Measurements from ENCODE around the gene TRHDE.

Gene TRHDE

GRCh38 chr12:72442217-72442616 lies 170.0 kb downstream of the TRHDE start:
- DNase-seq (ENCODE audit: low read depth in 2 of 2): no peak

- DNase-seq (ENCODE audit: low read depth in 2 of 2): no peak
Observed at GRCh38 chr12:72444125-72444524, 172.0 kb downstream of the TRHDE start.

- DNase-seq (ENCODE audit: low read depth in 2 of 2): no peak
Observed at GRCh38 chr12:72444566-72444965, 172.4 kb downstream of the TRHDE start.

- no peak for DNase-seq (ENCODE audit: low read depth in 2 of 2)
Observed at GRCh38 chr12:72448089-72448488, 175.9 kb downstream of the TRHDE start.

GRCh38 chr12:72448805-72449204 lies 176.6 kb downstream of the TRHDE start:
- no peak for DNase-seq (ENCODE audit: low read depth in 2 of 2)

GRCh38 chr12:72453066-72453465 lies 180.9 kb downstream of the TRHDE start:
- no peak for DNase-seq (ENCODE audit: low read depth in 2 of 2)

GRCh38 chr12:72453550-72453949 lies 181.4 kb downstream of the TRHDE start:
- DNase-seq (ENCODE audit: low read depth in 2 of 2): no peak

GRCh38 chr12:72464471-72464870 lies 192.3 kb downstream of the TRHDE start:
- DNase-seq (ENCODE audit: low read depth in 2 of 2): no peak

- no peak for DNase-seq (ENCODE audit: low read depth in 2 of 2)
Observed at GRCh38 chr12:72465155-72465554, 193.0 kb downstream of the TRHDE start.

GRCh38 chr12:72465940-72466630 lies 193.9 kb downstream of the TRHDE start:
- DNase-seq (ENCODE audit: low read depth in 2 of 2): no peak

GRCh38 chr12:72467985-72468384 lies 195.8 kb downstream of the TRHDE start:
- no peak for DNase-seq (ENCODE audit: low read depth in 2 of 2)

- DNase-seq (ENCODE audit: low read depth in 2 of 2): no peak
Observed at GRCh38 chr12:72468505-72468904, 196.3 kb downstream of the TRHDE start.

- DNase-seq (ENCODE audit: low read depth in 2 of 2): no peak
Observed at GRCh38 chr12:72471806-72472205, 199.6 kb downstream of the TRHDE start.

- no peak for DNase-seq (ENCODE audit: low read depth in 2 of 2)
Observed at GRCh38 chr12:72472350-72472749, 200.2 kb downstream of the TRHDE start.

- no peak for DNase-seq (ENCODE audit: low read depth in 2 of 2)
Observed at GRCh38 chr12:72476301-72476700, 204.1 kb downstream of the TRHDE start.

GRCh38 chr12:72485017-72485701 lies 213.0 kb downstream of the TRHDE start:
- no peak for DNase-seq (ENCODE audit: low read depth in 2 of 2)

GRCh38 chr12:72491426-72491825 lies 219.3 kb downstream of the TRHDE start:
- DNase-seq (ENCODE audit: low read depth in 2 of 2): no peak

- DNase-seq (ENCODE audit: low read depth in 2 of 2): no peak
Observed at GRCh38 chr12:72493407-72493806, 221.2 kb downstream of the TRHDE start.

GRCh38 chr12:72498354-72498753 lies 226.2 kb downstream of the TRHDE start:
- DNase-seq (ENCODE audit: low read depth in 2 of 2): no peak

GRCh38 chr12:72499244-72499643 lies 227.1 kb downstream of the TRHDE start:
- DNase-seq (ENCODE audit: low read depth in 2 of 2): no peak

- DNase-seq (ENCODE audit: low read depth in 2 of 2): no peak
Observed at GRCh38 chr12:72502546-72502945, 230.4 kb downstream of the TRHDE start.

- DNase-seq (ENCODE audit: low read depth in 2 of 2): no peak
Observed at GRCh38 chr12:72505227-72505626, 233.1 kb downstream of the TRHDE start.

- DNase-seq (ENCODE audit: low read depth in 2 of 2): no peak
Observed at GRCh38 chr12:72509891-72510290, 237.7 kb downstream of the TRHDE start.

GRCh38 chr12:72510772-72511171 lies 238.6 kb downstream of the TRHDE start:
- DNase-seq (ENCODE audit: low read depth in 2 of 2): no peak
